Mucosa of gallbladder (tissue), 1 donor: ENCODE measurements around the gene C17orf114.

Experiments used
- DNase-seq: peaks from one replicate; pipeline ENCODE4 v3.0.0-alpha.2; 2020; ENCODE audit warnings: low spot score
- donor health status: DM: no; HTN: no; CAD: no.

C17orf114 gene

GRCh38 chr17:4788159-4788806 lies 13.8 kb downstream of the C17orf114 start:
- DNase-seq: no peak

- no peak for DNase-seq
Observed at GRCh38 chr17:4786516-4786915, 15.6 kb downstream of the C17orf114 start.

- DNase-seq: no peak
Observed at GRCh38 chr17:4786106-4786511, 16.0 kb downstream of the C17orf114 start, which contains the start of gene VMO1. Gene VMO1 (minus strand): TSS chr17:4786364. CDS start chr17:4786352, 12 bp downstream.

GRCh38 chr17:4785311-4786105 lies 16.6 kb downstream of the C17orf114 start:
- no peak for DNase-seq

GRCh38 chr17:4782652-4783051 lies 19.5 kb downstream of the C17orf114 start:
- DNase-seq: no peak

GRCh38 chr17:4780325-4780955 lies 21.7 kb downstream of the C17orf114 start:
- DNase-seq: no peak

GRCh38 chr17:4777969-4778760 lies 24.0 kb downstream of the C17orf114 start:
- DNase-seq: no peak

- no peak for DNase-seq
Observed at GRCh38 chr17:4772235-4772613, 29.9 kb downstream of the C17orf114 start.

GRCh38 chr17:4771519-4772234 lies 30.5 kb downstream of the C17orf114 start, which contains the start of gene TM4SF5:
Gene TM4SF5 (plus strand): TSS chr17:4771886. CDS start chr17:4771923, 37 bp downstream.
- peak; percentile 81 for DNase-seq

- DNase-seq: no peak
Observed at GRCh38 chr17:4769628-4770027, 32.5 kb downstream of the C17orf114 start.

GRCh38 chr17:4768298-4768697 lies 33.8 kb downstream of the C17orf114 start:
- no peak for DNase-seq

- DNase-seq: no peak
Observed at GRCh38 chr17:4766723-4767122, 35.4 kb downstream of the C17orf114 start.

- no peak for DNase-seq
Observed at GRCh38 chr17:4766201-4766600, 35.9 kb downstream of the C17orf114 start.

GRCh38 chr17:4764595-4764994 lies 37.5 kb downstream of the C17orf114 start:
- DNase-seq: no peak

GRCh38 chr17:4759776-4760236 lies 42.3 kb downstream of the C17orf114 start:
- DNase-seq: peak; percentile 35

GRCh38 chr17:4753392-4753791 lies 48.7 kb downstream of the C17orf114 start:
- DNase-seq: no peak

GRCh38 chr17:4751932-4752331 lies 50.2 kb downstream of the C17orf114 start:
- no peak for DNase-seq
